Ascending aorta (tissue), 2 donors: Measurements from ENCODE around the gene FLACC1. TPM values are rescaled to one million over a fixed set of nuclear protein-coding genes. Genes with fewer than 3 reads are reported as not detected.

Experiments
- DNase-seq, 2 donors: peaks; one replicate each; pipeline ENCODE4 v3.0.0-alpha.2; 2019; ENCODE audit warnings: low spot score in 2 of 2
- H3K27ac ChIP-seq, 2 donors: fragments of 200-600 bp; sonication (generic); one replicate each; pipeline ENCODE4 v1.5.1; 2016 to 2017; ENCODE audit warnings: mild to moderate bottlenecking in 1 of 2
- H3K27me3 ChIP-seq: fragments of 200-600 bp; sonication (generic); one replicate; pipeline ENCODE4 v1.5.1; 2017
- H3K36me3 ChIP-seq, 2 donors: fragments of 200-600 bp; sonication (generic); one replicate each; pipeline ENCODE4 v1.5.1; 2016
- H3K4me1 ChIP-seq, 2 donors: fragments of 200-600 bp; sonication (generic); one replicate each; pipeline ENCODE4 v1.5.1; 2016 to 2017; ENCODE audit warnings: mild to moderate bottlenecking in 1 of 2
- H3K4me3 ChIP-seq, 2 donors: fragments of 200-600 bp; sonication (generic); one replicate each; pipeline ENCODE4 v1.5.1; 2016 to 2017; ENCODE audit warnings: mild to moderate bottlenecking in 1 of 2
- H3K9me3 ChIP-seq, 2 donors: fragments of 200-600 bp; sonication (generic); one replicate each; pipeline ENCODE4 v1.5.1; 2016
- intact Hi-C: fragments of 100-400 bp; cut with DNase I; formaldehyde crosslinking; loops from one replicate; pipeline ENCODE4 v1.15.1; 2023
- total RNA-seq: library from RNA; depleted of rRNA; stranded (reverse); fragments of >200 nt; gene quantifications from one replicate; pipeline ENCODE4 v1.1.0, GENCODE V29; 2016
- TF ChIP-seq, protein P1 (sequence below), 3 experiments: fragments of 200-600 bp in 2 of 3; fragments of 450-650 bp in 1 of 3; sonication (generic) in 2 of 3; IDR thresholded peaks; one replicate each; pipeline ENCODE4 v1.5.1; 2016 to 2019; ENCODE audit warnings: antibody characterized with exemption in 3 of 3, mild to moderate bottlenecking in 1 of 3, moderate library complexity in 1 of 3

Gene FLACC1
- total RNA-seq, 1 donor from 2014 or later, result 0.32 TPM

DNA sequence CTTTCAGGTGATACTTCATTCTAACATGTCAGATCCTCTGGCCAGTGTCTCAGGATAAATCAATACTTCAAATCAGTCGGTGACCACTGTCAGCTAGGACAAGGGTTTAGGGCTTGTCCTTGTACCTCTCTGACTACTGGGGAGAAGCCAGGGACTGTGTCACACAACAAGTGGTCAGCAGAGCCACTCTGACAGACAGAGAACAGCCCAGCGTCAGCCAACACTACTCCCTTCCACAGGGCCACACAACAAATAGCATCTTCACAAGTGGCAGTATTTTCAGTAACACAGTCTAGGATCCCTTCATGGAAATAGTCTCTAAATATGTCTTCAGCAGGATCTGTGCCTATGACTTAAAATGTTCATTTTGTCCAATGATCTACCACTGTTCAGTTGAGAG lies 14.2 kb downstream of the FLACC1 start:
- H3K36me3 ChIP-seq, result peaks cover 15 to 76% of the 10 kb centered on the region in 2 donors
- H3K9me3 ChIP-seq, result no peaks in the 10 kb centered on the region
- H3K27me3 ChIP-seq, result no peaks in the 10 kb centered on the region
- no peaks in the 10 kb centered on the region for H3K4me1 ChIP-seq
- TF ChIP-seq, protein P1, sequence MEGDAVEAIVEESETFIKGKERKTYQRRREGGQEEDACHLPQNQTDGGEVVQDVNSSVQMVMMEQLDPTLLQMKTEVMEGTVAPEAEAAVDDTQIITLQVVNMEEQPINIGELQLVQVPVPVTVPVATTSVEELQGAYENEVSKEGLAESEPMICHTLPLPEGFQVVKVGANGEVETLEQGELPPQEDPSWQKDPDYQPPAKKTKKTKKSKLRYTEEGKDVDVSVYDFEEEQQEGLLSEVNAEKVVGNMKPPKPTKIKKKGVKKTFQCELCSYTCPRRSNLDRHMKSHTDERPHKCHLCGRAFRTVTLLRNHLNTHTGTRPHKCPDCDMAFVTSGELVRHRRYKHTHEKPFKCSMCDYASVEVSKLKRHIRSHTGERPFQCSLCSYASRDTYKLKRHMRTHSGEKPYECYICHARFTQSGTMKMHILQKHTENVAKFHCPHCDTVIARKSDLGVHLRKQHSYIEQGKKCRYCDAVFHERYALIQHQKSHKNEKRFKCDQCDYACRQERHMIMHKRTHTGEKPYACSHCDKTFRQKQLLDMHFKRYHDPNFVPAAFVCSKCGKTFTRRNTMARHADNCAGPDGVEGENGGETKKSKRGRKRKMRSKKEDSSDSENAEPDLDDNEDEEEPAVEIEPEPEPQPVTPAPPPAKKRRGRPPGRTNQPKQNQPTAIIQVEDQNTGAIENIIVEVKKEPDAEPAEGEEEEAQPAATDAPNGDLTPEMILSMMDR (IDR thresholded peaks at IDR 0.05), result no peak
- H3K27ac ChIP-seq, result no peak overlapping the region
- DNase-seq, result no peak
- intact Hi-C loops, result no loop called here
- no peak overlapping the region for H3K4me3 ChIP-seq

DNA sequence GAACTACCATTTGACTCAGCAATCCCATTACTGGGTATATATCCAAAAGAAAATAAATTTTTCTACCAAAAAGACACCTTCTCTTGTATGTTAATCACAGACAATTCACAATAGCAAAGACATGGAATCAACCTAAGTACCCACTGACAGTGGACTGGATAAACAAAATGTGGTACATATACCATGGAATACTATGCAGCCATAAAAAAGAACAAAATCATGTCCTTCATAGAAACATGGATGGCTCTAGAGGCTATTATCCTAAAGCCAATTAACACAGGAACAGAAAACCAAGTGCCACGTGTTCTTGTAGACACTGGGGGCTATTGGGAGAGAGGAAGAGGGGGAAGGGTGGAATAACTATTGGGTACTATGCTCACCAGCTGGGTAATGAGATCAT lies 27.7 kb downstream of the FLACC1 start:
- H3K27ac ChIP-seq, result no peak overlapping the region
- TF ChIP-seq, protein P1 (IDR thresholded peaks at IDR 0.05), result no peak
- no peak overlapping the region for H3K4me3 ChIP-seq
- peaks cover 0 to 8% of the 10 kb centered on the region in 2 donors for H3K36me3 ChIP-seq
- DNase-seq, result no peak
- no peaks in the 10 kb centered on the region for H3K27me3 ChIP-seq
- no peaks in the 10 kb centered on the region for H3K4me1 ChIP-seq
- peaks cover 0 to 24% of the 10 kb centered on the region in 2 donors for H3K9me3 ChIP-seq
- intact Hi-C loops, result no loop called here

DNA sequence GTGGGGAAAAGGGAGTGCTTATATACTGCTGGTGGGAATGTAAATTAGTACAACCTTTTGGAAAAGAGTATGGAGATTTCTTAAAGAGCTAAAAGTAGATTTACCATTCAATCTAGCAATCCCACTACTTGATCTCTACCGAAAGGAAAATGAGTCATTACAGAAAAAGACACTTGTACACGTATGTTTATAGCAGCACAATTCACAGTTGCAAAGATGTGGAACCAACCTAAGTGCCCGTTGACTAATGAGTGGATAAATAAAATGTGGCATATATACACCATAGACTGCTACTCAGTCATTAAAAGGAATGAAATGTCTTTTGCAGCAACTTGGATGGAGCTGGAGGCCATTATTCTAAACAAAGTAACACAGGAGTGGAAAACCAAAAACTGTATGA lies 29.5 kb downstream of the FLACC1 start:
- TF ChIP-seq, protein P1 (IDR thresholded peaks at IDR 0.05), result no peak
- Histone ChIP-seq H3K4me3 (no peak overlapping the region), H3K27ac (no peak overlapping the region), H3K27me3 (no peaks in the 10 kb centered on the region), H3K4me1 (no peaks in the 10 kb centered on the region), H3K9me3 (peaks cover 0 to 39% of the 10 kb centered on the region in 2 donors), H3K36me3 (peaks cover 0 to 17% of the 10 kb centered on the region in 2 donors)
- intact Hi-C loops, result no loop called here
- DNase-seq, result no peak

DNA sequence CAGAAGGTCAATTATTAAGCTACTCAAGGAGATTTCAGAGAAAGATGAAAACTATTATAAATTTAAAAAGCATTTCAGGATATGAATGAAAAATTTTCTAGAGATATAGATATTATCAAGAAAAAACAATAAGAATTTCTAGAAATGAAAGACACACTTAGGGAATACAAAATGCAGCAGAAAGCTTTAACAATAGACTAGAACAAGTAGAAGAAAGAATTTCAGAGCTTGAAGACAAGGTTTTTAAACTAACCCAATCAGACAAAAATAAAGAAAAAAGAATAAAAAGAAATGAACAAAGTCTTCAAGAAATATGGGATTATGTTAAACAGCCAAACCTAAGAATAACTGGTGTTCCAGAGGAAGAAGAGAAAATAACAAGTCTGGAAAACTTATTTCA lies 34.4 kb downstream of the FLACC1 start:
- H3K9me3 ChIP-seq, result peaks cover 0 to 47% of the 10 kb centered on the region in 2 donors
- TF ChIP-seq, protein P1 (IDR thresholded peaks at IDR 0.05), result no peak

DNA sequence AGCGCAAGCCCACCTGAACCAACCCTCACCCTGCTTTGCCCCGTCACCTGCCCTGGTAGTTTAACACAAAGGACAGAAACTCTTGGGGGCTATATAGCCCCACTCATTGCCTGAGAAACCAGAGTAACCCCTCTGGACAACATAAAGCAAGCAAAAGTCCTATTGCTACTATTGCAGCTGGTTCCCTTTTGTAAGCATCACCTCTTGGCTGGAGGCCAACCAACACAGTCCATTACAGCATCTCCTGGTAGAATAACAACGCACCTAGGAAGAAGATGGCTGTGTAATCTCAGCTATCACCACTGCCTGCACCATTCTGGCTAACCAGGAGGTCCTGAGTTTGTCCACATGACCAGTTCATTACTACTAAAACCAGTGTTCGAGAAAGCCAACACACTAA lies 36.4 kb downstream of the FLACC1 start:
- DNase-seq, result no peak
- TF ChIP-seq, protein P1 (IDR thresholded peaks at IDR 0.05), result no peak
- intact Hi-C loops, result no loop called here

More for the DNA sequence above, 34.4 kb downstream of the FLACC1 start:
- DNase-seq, result no peak
- H3K27me3 ChIP-seq, result no peaks in the 10 kb centered on the region
- no peaks in the 10 kb centered on the region for H3K4me1 ChIP-seq
- H3K36me3 ChIP-seq, result peaks cover 6 to 43% of the 10 kb centered on the region in 2 donors
- H3K27ac ChIP-seq, result no peak overlapping the region
- H3K4me3 ChIP-seq, result no peak overlapping the region
- intact Hi-C loops, result no loop called here

DNA sequence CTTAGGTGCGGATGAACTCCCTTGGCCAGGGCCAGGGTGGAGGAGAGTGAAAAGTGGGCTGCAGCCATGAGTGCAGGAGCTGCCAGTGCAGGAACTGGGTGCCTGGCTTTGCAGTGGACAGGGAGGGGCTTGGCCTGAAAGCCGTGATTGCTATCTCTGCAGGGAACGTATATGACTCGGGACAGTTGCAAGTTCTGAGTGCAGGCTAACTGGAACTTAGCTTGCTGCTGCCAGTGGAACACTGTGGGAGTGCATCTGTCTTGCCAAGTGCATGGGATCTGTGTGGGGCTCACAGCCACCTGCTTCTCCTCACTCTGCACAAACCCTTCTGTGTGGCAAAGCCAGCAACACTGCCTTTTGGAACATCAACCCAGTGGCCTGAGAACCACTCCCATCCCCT lies 36.9 kb downstream of the FLACC1 start:
- Histone ChIP-seq H3K9me3 (peaks cover 0 to 31% of the 10 kb centered on the region in 2 donors), H3K4me1 (no peaks in the 10 kb centered on the region), H3K4me3 (no peak overlapping the region), H3K27ac (no peak overlapping the region), H3K36me3 (peaks cover 6 to 41% of the 10 kb centered on the region in 2 donors), H3K27me3 (no peaks in the 10 kb centered on the region)
- intact Hi-C loops, result no loop called here
- TF ChIP-seq, protein P1 (IDR thresholded peaks at IDR 0.05), result no peak
- DNase-seq, result no peak

More for the DNA sequence above, 36.4 kb downstream of the FLACC1 start:
- Histone ChIP-seq H3K4me3 (no peak overlapping the region), H3K36me3 (peaks cover 6 to 41% of the 10 kb centered on the region in 2 donors), H3K27ac (no peak overlapping the region), H3K27me3 (no peaks in the 10 kb centered on the region), H3K4me1 (no peaks in the 10 kb centered on the region), H3K9me3 (peaks cover 0 to 32% of the 10 kb centered on the region in 2 donors)
